ENCODE results near the gene GRID1.

Gene GRID1

GRCh38 chr10:85916994-85917573 lies 449.5 kb downstream of the GRID1 start:
- no peaks in the 10 kb centered on the region for H4K20me1 ChIP-seq (ENCODE audit: insufficient read depth, low read length)
- H3K4me3 ChIP-seq (ENCODE audit: low read depth, low read length, poor library complexity, severe bottlenecking): no peak overlapping the region
- no peaks in the 10 kb centered on the region for H3F3A ChIP-seq (ENCODE audit: insufficient read depth, low read length)
- H3K9me3 ChIP-seq (ENCODE audit: low read length): no peaks in the 10 kb centered on the region
- no peak overlapping the region for H3K27ac ChIP-seq (ENCODE audit: low read depth, low read length, poor library complexity, severe bottlenecking)
- no peak overlapping the region for H2AFZ ChIP-seq (ENCODE audit: low read length)
- no peaks in the 10 kb centered on the region for H3K27me3 ChIP-seq (ENCODE audit: insufficient read depth, low read length)
- no peaks in the 10 kb centered on the region for H3K9me2 ChIP-seq (ENCODE audit: low read depth, low read length)
- H3K79me2 ChIP-seq (ENCODE audit: insufficient read depth, low read length): no peaks in the 10 kb centered on the region
- no peak overlapping the region for H3K9ac ChIP-seq (ENCODE audit: low read length)
- H3K36me3 ChIP-seq (ENCODE audit: insufficient read depth, low read length): no peaks in the 10 kb centered on the region
- no peak overlapping the region for H3K4me2 ChIP-seq (ENCODE audit: low read length)
- TF ChIP-seq EZH2 (IDR thresholded peaks at IDR 0.05; ENCODE audit: borderline replicate concordance, low read length): no peak
- TF ChIP-seq, protein P1, sequence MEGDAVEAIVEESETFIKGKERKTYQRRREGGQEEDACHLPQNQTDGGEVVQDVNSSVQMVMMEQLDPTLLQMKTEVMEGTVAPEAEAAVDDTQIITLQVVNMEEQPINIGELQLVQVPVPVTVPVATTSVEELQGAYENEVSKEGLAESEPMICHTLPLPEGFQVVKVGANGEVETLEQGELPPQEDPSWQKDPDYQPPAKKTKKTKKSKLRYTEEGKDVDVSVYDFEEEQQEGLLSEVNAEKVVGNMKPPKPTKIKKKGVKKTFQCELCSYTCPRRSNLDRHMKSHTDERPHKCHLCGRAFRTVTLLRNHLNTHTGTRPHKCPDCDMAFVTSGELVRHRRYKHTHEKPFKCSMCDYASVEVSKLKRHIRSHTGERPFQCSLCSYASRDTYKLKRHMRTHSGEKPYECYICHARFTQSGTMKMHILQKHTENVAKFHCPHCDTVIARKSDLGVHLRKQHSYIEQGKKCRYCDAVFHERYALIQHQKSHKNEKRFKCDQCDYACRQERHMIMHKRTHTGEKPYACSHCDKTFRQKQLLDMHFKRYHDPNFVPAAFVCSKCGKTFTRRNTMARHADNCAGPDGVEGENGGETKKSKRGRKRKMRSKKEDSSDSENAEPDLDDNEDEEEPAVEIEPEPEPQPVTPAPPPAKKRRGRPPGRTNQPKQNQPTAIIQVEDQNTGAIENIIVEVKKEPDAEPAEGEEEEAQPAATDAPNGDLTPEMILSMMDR (IDR thresholded peaks at IDR 0.05; ENCODE audit: low read length): no peak
- H3K4me1 ChIP-seq (ENCODE audit: insufficient read depth, low read length, severe bottlenecking): no peaks in the 10 kb centered on the region

DNA sequence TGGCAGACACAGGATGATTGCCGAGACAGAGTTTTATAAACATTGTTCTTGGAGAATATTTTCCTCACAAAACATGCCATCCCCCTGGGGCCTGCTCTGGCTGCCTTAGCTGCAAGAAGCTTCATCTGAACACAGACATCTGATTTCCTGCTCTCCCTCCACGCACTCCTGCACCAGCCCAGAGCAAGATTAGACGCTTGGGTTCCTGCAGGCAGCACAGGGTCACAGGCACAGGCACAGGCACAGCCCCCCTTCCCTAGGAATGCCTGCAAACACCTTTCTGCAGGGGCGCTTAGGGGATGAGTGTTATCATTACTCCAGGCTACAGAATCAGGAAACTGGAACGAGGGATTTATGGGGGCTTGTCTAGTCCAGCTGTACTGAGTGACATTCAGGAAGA lies 450.3 kb downstream of the GRID1 start:
- H3K27ac ChIP-seq (ENCODE audit: low read depth, low read length, poor library complexity, severe bottlenecking): no peak overlapping the region
- TF ChIP-seq EZH2 (IDR thresholded peaks at IDR 0.05; ENCODE audit: borderline replicate concordance, low read length): no peak
- TF ChIP-seq, protein P1 (IDR thresholded peaks at IDR 0.05; ENCODE audit: low read length): no peak
- H3K9me2 ChIP-seq (ENCODE audit: low read depth, low read length): no peaks in the 10 kb centered on the region
- H3K9ac ChIP-seq (ENCODE audit: low read length): no peak overlapping the region
- H3K4me1 ChIP-seq (ENCODE audit: insufficient read depth, low read length, severe bottlenecking): no peaks in the 10 kb centered on the region
- no peak overlapping the region for H3K4me3 ChIP-seq (ENCODE audit: low read depth, low read length, poor library complexity, severe bottlenecking)
- H3K27me3 ChIP-seq (ENCODE audit: insufficient read depth, low read length): no peaks in the 10 kb centered on the region
- H3K9me3 ChIP-seq (ENCODE audit: low read length): no peaks in the 10 kb centered on the region
- H3K79me2 ChIP-seq (ENCODE audit: insufficient read depth, low read length): no peaks in the 10 kb centered on the region
- H3K36me3 ChIP-seq (ENCODE audit: insufficient read depth, low read length): no peaks in the 10 kb centered on the region
- no peaks in the 10 kb centered on the region for H4K20me1 ChIP-seq (ENCODE audit: insufficient read depth, low read length)
- H2AFZ ChIP-seq (ENCODE audit: low read length): no peak overlapping the region
- H3K4me2 ChIP-seq (ENCODE audit: low read length): no peak overlapping the region
- H3F3A ChIP-seq (ENCODE audit: insufficient read depth, low read length): no peaks in the 10 kb centered on the region

DNA sequence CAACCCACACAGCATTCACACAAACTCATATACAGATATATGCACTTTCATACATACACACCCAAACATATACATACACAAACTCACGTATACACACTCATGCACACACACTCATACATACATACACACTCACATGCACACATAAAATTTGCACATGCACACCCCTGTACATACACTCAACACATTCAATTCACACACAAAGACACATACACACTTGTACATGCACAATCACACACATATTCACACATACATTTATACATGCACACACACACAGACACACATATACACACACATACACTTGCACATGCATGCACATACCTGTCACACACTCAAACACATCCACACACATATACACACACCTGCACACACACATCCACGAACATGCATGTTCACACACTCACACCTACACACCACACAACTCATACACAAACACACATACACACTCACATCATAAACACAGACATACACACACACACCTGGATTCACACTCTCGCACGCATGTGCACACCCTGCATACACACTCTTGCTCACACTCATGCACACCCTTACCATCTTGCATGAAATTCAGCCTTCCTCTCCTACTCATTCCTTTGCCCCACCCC lies 451.2 kb downstream of the GRID1 start:
- H2AFZ ChIP-seq (ENCODE audit: low read length): no peak overlapping the region
- no peaks in the 10 kb centered on the region for H3K27me3 ChIP-seq (ENCODE audit: insufficient read depth, low read length)
- TF ChIP-seq, protein P1 (IDR thresholded peaks at IDR 0.05; ENCODE audit: low read length): no peak
- TF ChIP-seq EZH2 (IDR thresholded peaks at IDR 0.05; ENCODE audit: borderline replicate concordance, low read length): no peak
- no peak overlapping the region for H3K4me2 ChIP-seq (ENCODE audit: low read length)
- H3K9ac ChIP-seq (ENCODE audit: low read length): no peak overlapping the region
- H3K4me1 ChIP-seq (ENCODE audit: insufficient read depth, low read length, severe bottlenecking): no peaks in the 10 kb centered on the region
- no peak overlapping the region for H3K4me3 ChIP-seq (ENCODE audit: low read depth, low read length, poor library complexity, severe bottlenecking)
- no peaks in the 10 kb centered on the region for H4K20me1 ChIP-seq (ENCODE audit: insufficient read depth, low read length)
- no peaks in the 10 kb centered on the region for H3F3A ChIP-seq (ENCODE audit: insufficient read depth, low read length)
- H3K9me2 ChIP-seq (ENCODE audit: low read depth, low read length): no peaks in the 10 kb centered on the region
- H3K36me3 ChIP-seq (ENCODE audit: insufficient read depth, low read length): no peaks in the 10 kb centered on the region
- H3K27ac ChIP-seq (ENCODE audit: low read depth, low read length, poor library complexity, severe bottlenecking): no peak overlapping the region
- H3K79me2 ChIP-seq (ENCODE audit: insufficient read depth, low read length): no peaks in the 10 kb centered on the region
- no peaks in the 10 kb centered on the region for H3K9me3 ChIP-seq (ENCODE audit: low read length)
